Measurements from ENCODE around the gene PEX5L. TPM values are rescaled to one million over a fixed set of nuclear protein-coding genes. Genes with fewer than 3 reads are reported as not detected.

Gene PEX5L
- total RNA-seq, 1 experiment from 2014 or later = not detected

GRCh38 chr3:179902061-179902460, 134.7 kb downstream of the PEX5L start:
- H3K4me2 ChIP-seq (ENCODE audit: low read length) = no peak overlapping the region
- ChIA-PET CTCF (no interaction called here), POLR2A (no interaction called here), RAD21 (ENCODE audit: low non-redundant PET in 1 of 2, low total read pairs in 2 of 2, uncharacterized antibody in 2 of 2, unreplicated experiment in 2 of 2) (no interaction called here)
- H3K4me3 ChIP-seq (replicated peaks in 1 of 2; ENCODE audit: low read depth in 1 of 2, low read length in 2 of 2) = no peak overlapping the region
- no peaks in the 10 kb centered on the region for H3K4me1 ChIP-seq (ENCODE audit: control insufficient read depth in 1 of 2, insufficient read depth in 2 of 2, low read length in 2 of 2)
- no peak for ATAC-seq
- intact Hi-C loops (cut with micrococcal nuclease) = no loop called here
- no peak for TF ChIP-seq POLR2A (IDR thresholded peaks at IDR 0.05; ENCODE audit: borderline replicate concordance, extremely low read depth, insufficient read depth, insufficient read length)
- no peak for TF ChIP-seq ZBTB33 (IDR thresholded peaks at IDR 0.05; ENCODE audit: extremely low read depth, insufficient replicate concordance, low read length)
- no peak for TF ChIP-seq EZH2 (IDR thresholded peaks at IDR 0.05)
- no peak for TF ChIP-seq EGR1 (IDR thresholded peaks at IDR 0.05; ENCODE audit: low read depth)
- TF ChIP-seq REST (IDR thresholded peaks at IDR 0.05; ENCODE audit: low read depth) = no peak
- TF ChIP-seq ZNF274 (IDR thresholded peaks at IDR 0.05; ENCODE audit: low read depth, low read length) = no peak
- no peak for TF ChIP-seq ZFX (IDR thresholded peaks at IDR 0.05)
- TF ChIP-seq ATF3 (IDR thresholded peaks at IDR 0.05) = no peak
- no peak for TF ChIP-seq FOSL1 (IDR thresholded peaks at IDR 0.05; ENCODE audit: low read depth)
- no peak for TF ChIP-seq MAX (IDR thresholded peaks at IDR 0.05)
- no peak for TF ChIP-seq JUND (IDR thresholded peaks at IDR 0.05)
- TF ChIP-seq POLR2AphosphoS5 (IDR thresholded peaks at IDR 0.05; ENCODE audit: low read depth, low read length) = no peak
- TF ChIP-seq TCF7L2 (IDR thresholded peaks at IDR 0.05; ENCODE audit: borderline replicate concordance, extremely low read depth, insufficient read depth, insufficient read length) = no peak
- TF ChIP-seq YY1 (IDR thresholded peaks at IDR 0.05; ENCODE audit: extremely low read depth, insufficient replicate concordance, low read depth, low read length) = no peak
- no peak for TF ChIP-seq ELF1 (IDR thresholded peaks at IDR 0.05; ENCODE audit: borderline replicate concordance, low read depth)
- TF ChIP-seq CTCF (IDR thresholded peaks at IDR 0.05 in 2 of 3, conservative IDR thresholded peaks at IDR 0.05 in 1 of 3; ENCODE audit: borderline replicate concordance in 1 of 3, insufficient read depth in 1 of 3, low read depth in 2 of 3, low read length in 2 of 3) = no peak
- no peak for TF ChIP-seq EZH2phosphoT487 (IDR thresholded peaks at IDR 0.05; ENCODE audit: borderline replicate concordance)
- TF ChIP-seq SRF (IDR thresholded peaks at IDR 0.05; ENCODE audit: low read depth) = no peak
- TF ChIP-seq SIN3A (IDR thresholded peaks at IDR 0.05; ENCODE audit: low read depth) = no peak
- no peak overlapping the region for H3K9ac ChIP-seq (ENCODE audit: low read length)
- H3K36me3 ChIP-seq (ENCODE audit: control insufficient read depth in 1 of 2, insufficient read depth in 2 of 2, low read length in 2 of 2) = no peaks in the 10 kb centered on the region
- H3K79me2 ChIP-seq (ENCODE audit: insufficient read depth, low read length) = no peaks in the 10 kb centered on the region
- no peaks in the 10 kb centered on the region for H3K9me2 ChIP-seq (ENCODE audit: insufficient read depth)
- H4K20me1 ChIP-seq (ENCODE audit: insufficient read depth) = no peaks in the 10 kb centered on the region; the same call in 1 of the 2 replicates
- H3K27ac ChIP-seq (ENCODE audit: low read depth, low read length) = no peak overlapping the region
- H3K27me3 ChIP-seq (ENCODE audit: insufficient read depth, low read length) = peaks cover 37% of the 10 kb centered on the region
- BruUV-seq (replicated peaks) = no TSS peak
- H3K9me3 ChIP-seq (ENCODE audit: control insufficient read depth in 1 of 2, insufficient read depth in 1 of 2, low read depth in 1 of 2, low read length in 2 of 2) = no peaks in the 10 kb centered on the region
- DNase-seq (ENCODE audit: low read depth, low spot score) = no peak
- no peak overlapping the region for H2AFZ ChIP-seq (ENCODE audit: low read depth, low read length, poor library complexity, severe bottlenecking)

Data from HCT116 (cell line).